PFSK-1 (cell line): ENCODE measurements around the gene SMOC2.

Experiments
- FOXP2 ChIP-seq: optimal IDR thresholded peaks from 2 replicates; pipeline ENCODE3; 2011; ENCODE audit warnings: borderline replicate concordance, control low read depth, inconsistent platforms; ENCODE audit not compliant: insufficient read depth; ENCODE audit errors: extremely low read length, extremely low read depth
- POLR2AphosphoS5 ChIP-seq: IDR thresholded peaks from 2 replicates; pipeline ENCODE4 v1.6.1; 2012; ENCODE audit warnings: low read depth, mild to moderate bottlenecking, control low read depth, low read length, moderate library complexity
- REST ChIP-seq, 2 experiments: IDR thresholded peaks; 2 replicates each; pipeline versions ENCODE4 v1.6.1 to v1.8.0; 2011 to 2012; ENCODE audit warnings: low read depth in 2 of 2, low read length in 2 of 2, control low read depth in 1 of 2, inconsistent platforms in 1 of 2, mild to moderate bottlenecking in 1 of 2, moderate library complexity in 1 of 2; ENCODE audit not compliant: insufficient read depth in 1 of 2
- SIN3A ChIP-seq: IDR thresholded peaks from 2 replicates; pipeline ENCODE4 v1.6.1; 2012; ENCODE audit warnings: mild to moderate bottlenecking, low read length, moderate library complexity, borderline replicate concordance; ENCODE audit not compliant: insufficient read depth
- TAF1 ChIP-seq: IDR thresholded peaks from 2 replicates; pipeline ENCODE4 v1.6.1; 2012; ENCODE audit warnings: low read length, control low read depth, borderline replicate concordance; ENCODE audit not compliant: insufficient read depth

GRCh38 chr6:168417679-168418557 lies 23.1 kb upstream of the SMOC2 start:
- TF ChIP-seq REST (IDR thresholded peaks at IDR 0.05; ENCODE audit: insufficient read depth in 1 of 2, low read depth in 2 of 2, low read length in 2 of 2), result no peak
- TF ChIP-seq POLR2AphosphoS5, result no peak
- no peak for TF ChIP-seq TAF1
- no peak for TF ChIP-seq SIN3A
- no peak for TF ChIP-seq FOXP2
